ENCODE measurements around the gene RCHY1.
A peak's percentile ranks its signal among the peaks of the same experiment; 100 is the strongest.
"Not testable (repeated sequence)": the region's sequence is repeated elsewhere in the genome, so short reads cannot be mapped to it uniquely, and the experiment has no call there.

RCHY1 gene

DNA sequence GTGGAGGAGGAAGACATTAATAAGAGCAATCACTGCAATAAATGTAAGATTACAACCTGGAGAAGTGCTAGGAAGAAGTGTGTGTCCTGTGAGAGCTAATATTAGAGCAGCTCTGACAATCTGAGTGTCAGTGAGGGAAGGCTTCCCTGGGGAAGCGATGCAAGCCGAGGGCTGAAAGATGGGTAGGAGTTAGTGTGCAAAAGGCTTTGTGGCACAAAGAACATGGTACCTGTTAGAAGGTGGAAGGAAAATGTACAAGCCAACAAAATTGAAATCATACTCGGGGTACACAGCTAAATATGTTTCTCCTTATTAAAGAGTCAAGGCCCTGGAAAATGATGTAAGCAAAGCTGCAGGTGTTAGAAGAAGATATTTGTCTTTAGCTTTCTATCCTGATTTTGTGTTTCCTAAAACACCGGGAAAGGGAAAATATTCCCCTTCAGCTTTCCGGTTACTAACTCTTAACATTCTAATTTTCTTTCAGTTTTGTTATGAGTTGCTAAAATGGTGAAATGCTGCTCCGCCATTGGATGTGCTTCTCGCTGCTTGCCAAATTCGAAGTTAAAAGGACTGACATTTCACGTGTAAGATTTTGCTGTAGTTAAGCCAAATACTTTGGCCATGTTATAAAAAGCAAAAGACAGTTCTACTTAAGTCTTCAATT lies 878 bp upstream of the RCHY1 start:
- peak overlapping the region; percentile 82 for H3K9ac ChIP-seq (ENCODE audit: low read length)
- peak overlapping the region; percentile 84 for H3K4me3 ChIP-seq (ENCODE audit: low read depth, low read length)
- peak overlapping the region; percentile 33; the same call in 1 of the 2 replicates for H3K27ac ChIP-seq (ENCODE audit: low read depth, low read length)
- peaks cover 25% of the 10 kb centered on the region for H3K36me3 ChIP-seq (ENCODE audit: control insufficient read depth, insufficient read depth, low read length)
- H3K9me3 ChIP-seq (ENCODE audit: control insufficient read depth, insufficient read depth, low read depth, low read length), result no peaks in the 10 kb centered on the region; the same call in 1 of the 2 replicates
- H3K4me1 ChIP-seq (ENCODE audit: control insufficient read depth, insufficient read depth, low read length), result peaks cover 18% of the 10 kb centered on the region
- no peaks in the 10 kb centered on the region for H3K27me3 ChIP-seq (ENCODE audit: control insufficient read depth, insufficient read depth, low read length)

DNA sequence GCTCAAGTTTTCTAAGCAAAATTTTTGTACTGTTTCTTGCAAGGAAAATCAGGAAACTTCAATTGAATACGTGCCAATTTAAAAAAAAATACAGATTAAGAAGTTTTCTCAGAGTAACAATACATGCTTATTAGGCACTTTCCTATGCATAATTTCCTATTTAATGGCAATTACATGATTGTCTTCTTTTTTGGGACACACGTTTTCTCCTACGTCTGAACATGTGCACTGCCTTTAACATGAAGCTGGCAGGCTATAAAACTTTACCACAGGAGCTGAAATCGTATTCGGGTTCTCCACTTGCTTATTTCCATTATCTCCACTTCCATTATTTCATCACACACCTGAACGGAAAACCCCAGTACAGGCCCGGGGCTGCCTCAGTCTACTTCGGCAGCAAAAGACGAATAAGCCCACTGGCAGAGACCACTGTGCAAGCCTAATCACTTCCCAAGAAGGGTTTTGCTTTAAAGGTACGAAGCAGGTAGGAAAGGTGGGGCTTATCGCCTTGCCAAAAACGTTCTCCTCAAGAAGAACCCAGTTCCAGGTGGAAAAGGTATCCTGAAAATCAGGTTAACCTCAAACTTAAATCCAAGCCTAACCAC lies 575 bp downstream of the RCHY1 start:
- Histone ChIP-seq H3K27ac (ENCODE audit: low read depth, low read length) (peak overlapping the region; percentile 53; the same call in 1 of the 2 replicates), H3K9me3 (ENCODE audit: control insufficient read depth, insufficient read depth, low read depth, low read length) (no peaks in the 10 kb centered on the region; the same call in 1 of the 2 replicates), H3K9ac (ENCODE audit: low read length) (peak overlapping the region; percentile 82), H3K27me3 (ENCODE audit: control insufficient read depth, insufficient read depth, low read length) (no peaks in the 10 kb centered on the region), H3K4me1 (ENCODE audit: control insufficient read depth, insufficient read depth, low read length) (peaks cover 18% of the 10 kb centered on the region), H3K4me3 (ENCODE audit: low read depth, low read length) (peak overlapping the region; percentile 84), H3K36me3 (ENCODE audit: control insufficient read depth, insufficient read depth, low read length) (peaks cover 23% of the 10 kb centered on the region)

DNA sequence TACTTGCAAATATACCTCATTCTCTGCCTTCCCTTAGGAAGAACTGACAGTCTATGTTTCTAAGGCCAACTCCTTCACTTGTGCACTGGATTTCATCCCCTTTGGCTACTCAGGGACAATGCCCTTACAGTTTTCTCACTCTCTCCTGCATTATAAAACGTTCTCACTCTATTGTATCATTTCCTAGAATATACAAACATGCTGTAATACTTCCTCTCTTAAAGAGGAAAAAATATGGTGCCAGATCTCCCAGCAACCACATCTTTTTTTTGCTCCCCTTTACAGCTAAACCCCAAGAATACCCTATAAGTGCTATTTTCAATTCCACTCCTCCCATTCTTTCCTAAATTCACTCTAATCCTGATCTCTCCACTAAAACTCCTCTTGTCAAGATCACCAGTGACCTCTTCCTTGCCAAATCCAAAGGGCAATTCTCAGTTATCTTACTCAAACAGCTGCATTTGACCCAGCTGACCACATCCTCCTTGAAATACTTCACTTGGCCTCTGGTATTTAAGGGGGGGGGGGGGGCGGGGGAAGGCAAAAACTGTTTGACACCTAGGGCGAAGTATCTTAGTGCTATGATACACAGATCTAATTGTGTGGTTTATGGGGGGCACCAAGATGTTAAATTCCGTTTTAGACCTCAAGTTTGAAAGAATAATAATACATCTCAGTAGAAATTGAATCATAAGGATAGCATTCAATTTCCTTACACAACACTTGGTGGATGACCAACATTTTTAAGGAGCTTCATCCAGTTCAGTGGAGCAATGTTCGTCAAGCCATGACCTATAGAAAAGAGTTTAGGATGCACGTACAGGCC lies 1.6 kb downstream of the RCHY1 start:
- Histone ChIP-seq H3K4me1 (ENCODE audit: control insufficient read depth, insufficient read depth, low read length) (peaks cover 18% of the 10 kb centered on the region), H3K9me3 (ENCODE audit: control insufficient read depth, insufficient read depth, low read depth, low read length) (no peaks in the 10 kb centered on the region; the same call in 1 of the 2 replicates), H3K4me3 (ENCODE audit: low read depth, low read length) (peak overlapping the region; percentile 84), H3K27ac (ENCODE audit: low read depth, low read length) (no peak overlapping the region), H3K27me3 (ENCODE audit: control insufficient read depth, insufficient read depth, low read length) (no peaks in the 10 kb centered on the region), H3K9ac (ENCODE audit: low read length) (no peak overlapping the region), H3K36me3 (ENCODE audit: control insufficient read depth, insufficient read depth, low read length) (peaks cover 21% of the 10 kb centered on the region)

DNA sequence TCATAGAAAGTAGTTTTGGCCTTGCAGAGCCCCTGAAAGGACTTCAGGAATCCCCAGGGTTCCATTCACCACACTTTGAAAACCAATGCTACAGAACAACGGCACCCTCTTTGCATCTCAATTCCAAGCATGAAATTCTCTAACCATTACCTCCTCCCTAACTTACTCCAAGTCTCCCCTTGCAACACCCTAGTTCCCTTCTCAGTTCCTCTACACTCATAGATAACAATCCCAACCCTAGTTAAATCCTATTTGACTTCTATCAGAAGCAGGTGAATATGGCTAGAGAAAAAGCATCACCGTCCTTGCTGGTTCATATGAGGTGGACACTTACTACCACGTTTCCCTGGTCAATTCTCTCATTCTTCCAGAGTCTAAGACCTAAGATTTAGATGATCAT lies 2.4 kb downstream of the RCHY1 start:
- peaks cover 18% of the 10 kb centered on the region for H3K4me1 ChIP-seq (ENCODE audit: control insufficient read depth, insufficient read depth, low read length)
- peak overlapping the region; percentile 84 for H3K4me3 ChIP-seq (ENCODE audit: low read depth, low read length)
- H3K27me3 ChIP-seq (ENCODE audit: control insufficient read depth, insufficient read depth, low read length), result no peaks in the 10 kb centered on the region
- no peak overlapping the region for H3K27ac ChIP-seq (ENCODE audit: low read depth, low read length)
- H3K9me3 ChIP-seq (ENCODE audit: control insufficient read depth, insufficient read depth, low read depth, low read length), result no peaks in the 10 kb centered on the region; the same call in 1 of the 2 replicates
- no peak overlapping the region for H3K9ac ChIP-seq (ENCODE audit: low read length)
- H3K36me3 ChIP-seq (ENCODE audit: control insufficient read depth, insufficient read depth, low read length), result peaks cover 17% of the 10 kb centered on the region

DNA sequence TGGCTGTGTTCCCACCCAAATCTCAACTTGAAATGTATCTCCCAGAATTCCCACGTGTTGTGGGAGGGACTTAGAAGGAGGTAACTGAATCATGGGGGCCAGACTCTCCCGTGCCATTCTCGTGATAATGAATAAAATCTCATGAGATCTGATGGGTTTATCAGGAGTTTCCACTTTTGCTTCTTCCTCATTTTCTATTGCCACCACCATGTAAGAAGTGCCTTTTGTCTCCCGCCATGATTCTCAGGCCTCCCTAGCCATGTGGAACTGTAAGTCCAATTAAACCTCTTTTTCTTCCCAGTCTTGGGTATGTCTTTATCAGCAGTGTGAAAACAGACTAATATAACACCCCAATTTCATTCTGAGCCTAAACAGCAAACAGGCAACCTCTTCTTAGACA lies 4.6 kb downstream of the RCHY1 start:
- H3K9ac ChIP-seq (ENCODE audit: low read length); H3K27ac ChIP-seq (ENCODE audit: low read depth, low read length); H3K4me3 ChIP-seq (ENCODE audit: low read depth, low read length); H3K27me3 ChIP-seq (ENCODE audit: control insufficient read depth, insufficient read depth, low read length); H3K9me3 ChIP-seq (ENCODE audit: control insufficient read depth, insufficient read depth, low read depth, low read length): not testable (repeated sequence)
- peaks cover 18% of the 10 kb centered on the region for H3K4me1 ChIP-seq (ENCODE audit: control insufficient read depth, insufficient read depth, low read length)
- H3K36me3 ChIP-seq (ENCODE audit: control insufficient read depth, insufficient read depth, low read length), result peaks cover 24% of the 10 kb centered on the region; the same call in 1 of the 2 replicates

DNA sequence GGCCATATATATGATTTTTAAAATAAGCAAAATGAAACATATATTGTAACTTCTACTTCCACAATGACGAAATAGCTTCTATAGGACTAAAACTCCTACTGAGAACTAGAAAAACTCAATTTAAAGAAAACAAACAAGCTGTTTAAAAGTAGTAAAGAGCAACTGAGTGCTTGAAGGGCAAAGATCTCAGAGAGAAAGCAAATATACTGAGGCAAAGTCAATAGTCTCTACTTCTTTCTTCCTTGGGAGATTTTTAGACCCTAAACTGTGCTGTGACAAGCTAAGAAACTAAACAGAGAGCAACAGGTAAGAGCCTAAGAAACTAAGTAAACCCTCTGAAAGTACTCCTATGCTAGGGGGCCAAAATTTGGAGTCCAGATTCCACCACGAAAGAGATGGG lies 8.6 kb downstream of the RCHY1 start:
- peaks cover 37% of the 10 kb centered on the region for H3K36me3 ChIP-seq (ENCODE audit: control insufficient read depth, insufficient read depth, low read length)
- H3K9ac ChIP-seq (ENCODE audit: low read length), result no peak overlapping the region
- no peak overlapping the region for H3K4me3 ChIP-seq (ENCODE audit: low read depth, low read length)
- no peaks in the 10 kb centered on the region for H3K4me1 ChIP-seq (ENCODE audit: control insufficient read depth, insufficient read depth, low read length)
- no peak overlapping the region for H3K27ac ChIP-seq (ENCODE audit: low read depth, low read length)
- no peaks in the 10 kb centered on the region for H3K27me3 ChIP-seq (ENCODE audit: control insufficient read depth, insufficient read depth, low read length)
- no peaks in the 10 kb centered on the region; the same call in 1 of the 2 replicates for H3K9me3 ChIP-seq (ENCODE audit: control insufficient read depth, insufficient read depth, low read depth, low read length)

DNA sequence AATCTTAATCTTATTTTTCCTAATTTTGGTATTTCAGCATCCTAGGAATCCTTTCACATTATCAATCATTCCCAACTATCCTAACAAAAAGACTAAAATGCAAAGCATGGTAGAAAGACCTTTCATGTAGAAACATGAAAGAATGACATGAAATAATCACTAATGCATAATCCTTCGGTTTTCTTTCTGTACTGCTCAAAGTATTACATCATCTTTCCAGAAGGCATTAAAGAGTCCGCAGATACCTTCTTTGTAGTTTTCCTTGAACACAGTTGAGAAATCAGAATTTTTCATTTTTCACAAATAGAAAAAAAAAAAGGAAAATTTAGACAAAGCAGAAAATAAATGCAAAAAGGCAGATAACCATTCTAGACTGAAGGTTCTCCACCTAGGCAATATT lies 11.5 kb downstream of the RCHY1 start:
- peaks cover 44% of the 10 kb centered on the region for H3K36me3 ChIP-seq (ENCODE audit: control insufficient read depth, insufficient read depth, low read length)

DNA sequence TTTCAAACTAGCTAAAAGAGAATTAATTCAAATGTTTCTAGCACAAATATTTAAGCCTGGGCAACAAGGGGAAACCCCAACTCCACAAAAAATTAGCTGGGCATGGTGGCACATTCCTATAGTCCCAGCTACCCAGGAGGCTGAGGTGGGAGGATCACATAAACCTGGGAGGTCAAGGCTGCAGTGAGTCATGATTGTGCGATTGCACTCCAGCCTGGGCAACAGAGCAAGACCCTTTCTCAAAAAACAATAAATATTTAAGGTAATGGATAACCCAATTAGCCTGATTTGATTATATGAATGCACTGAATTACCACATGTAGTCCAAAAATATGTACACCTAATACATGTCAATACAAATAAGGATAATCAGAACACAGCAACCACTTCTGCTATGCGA lies 14.3 kb downstream of the RCHY1 start:
- Histone ChIP-seq H3K9me3 (ENCODE audit: control insufficient read depth, insufficient read depth, low read depth, low read length) (peaks cover 8% of the 10 kb centered on the region; the same call in 1 of the 2 replicates), H3K27ac (ENCODE audit: low read depth, low read length) (no peak overlapping the region), H3K27me3 (ENCODE audit: control insufficient read depth, insufficient read depth, low read length) (no peaks in the 10 kb centered on the region), H3K4me1 (ENCODE audit: control insufficient read depth, insufficient read depth, low read length) (no peaks in the 10 kb centered on the region), H3K4me3 (ENCODE audit: low read depth, low read length) (no peak overlapping the region), H3K9ac (ENCODE audit: low read length) (no peak overlapping the region), H3K36me3 (ENCODE audit: control insufficient read depth, insufficient read depth, low read length) (peaks cover 31% of the 10 kb centered on the region)

More for the DNA sequence above, 11.5 kb downstream of the RCHY1 start:
- Histone ChIP-seq H3K4me3 (ENCODE audit: low read depth, low read length) (no peak overlapping the region), H3K27ac (ENCODE audit: low read depth, low read length) (no peak overlapping the region), H3K27me3 (ENCODE audit: control insufficient read depth, insufficient read depth, low read length) (no peaks in the 10 kb centered on the region), H3K9me3 (ENCODE audit: control insufficient read depth, insufficient read depth, low read depth, low read length) (peaks cover 8% of the 10 kb centered on the region; the same call in 1 of the 2 replicates), H3K9ac (ENCODE audit: low read length) (no peak overlapping the region), H3K4me1 (ENCODE audit: control insufficient read depth, insufficient read depth, low read length) (no peaks in the 10 kb centered on the region)

DNA sequence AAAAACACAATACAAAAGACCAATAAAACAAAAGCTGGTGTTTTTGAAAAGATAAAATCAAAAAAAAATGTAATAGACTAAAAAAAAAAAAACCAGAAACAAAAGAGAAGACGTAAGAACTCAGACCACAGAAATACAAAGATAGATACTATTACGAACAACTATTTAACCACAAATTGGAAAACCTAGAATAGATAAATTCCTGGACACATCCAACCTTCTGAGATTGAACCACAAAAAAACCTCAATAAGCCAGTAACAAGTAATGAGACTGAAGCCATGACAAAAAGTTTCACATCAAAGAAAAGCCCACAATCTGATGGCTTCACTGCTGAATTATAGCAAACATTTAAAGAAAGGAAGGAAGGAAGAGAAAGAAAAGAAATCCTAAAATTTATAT lies 16.2 kb downstream of the RCHY1 start:
- peaks cover 23% of the 10 kb centered on the region for H3K36me3 ChIP-seq (ENCODE audit: control insufficient read depth, insufficient read depth, low read length)
- no peaks in the 10 kb centered on the region for H3K27me3 ChIP-seq (ENCODE audit: control insufficient read depth, insufficient read depth, low read length)
- H3K9me3 ChIP-seq (ENCODE audit: control insufficient read depth, insufficient read depth, low read depth, low read length), result peaks cover 8% of the 10 kb centered on the region; the same call in 1 of the 2 replicates
- no peak overlapping the region for H3K27ac ChIP-seq (ENCODE audit: low read depth, low read length)
- no peak overlapping the region for H3K9ac ChIP-seq (ENCODE audit: low read length)
- H3K4me1 ChIP-seq (ENCODE audit: control insufficient read depth, insufficient read depth, low read length), result no peaks in the 10 kb centered on the region
- H3K4me3 ChIP-seq (ENCODE audit: low read depth, low read length), result no peak overlapping the region

DNA sequence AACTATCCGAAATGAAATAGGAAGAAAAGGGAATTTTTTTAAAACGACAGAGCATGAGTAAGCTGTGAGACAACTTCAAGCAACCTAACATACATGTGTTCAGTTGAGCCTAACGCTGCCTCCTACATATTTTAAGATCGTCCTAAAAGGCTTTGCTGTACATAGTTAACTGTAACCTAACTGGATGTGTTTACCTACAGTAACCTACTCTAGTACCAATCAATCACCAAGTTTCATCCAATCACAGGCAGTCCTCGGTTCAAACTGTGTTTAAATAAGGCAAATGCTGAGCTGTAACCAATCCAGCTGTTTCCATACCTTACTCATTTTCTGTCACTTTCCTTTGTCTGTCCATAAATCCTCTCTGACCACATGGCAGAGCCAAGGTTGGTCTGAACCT lies 17.1 kb downstream of the RCHY1 start:
- peaks cover 24% of the 10 kb centered on the region for H3K36me3 ChIP-seq (ENCODE audit: control insufficient read depth, insufficient read depth, low read length)
- no peak overlapping the region for H3K4me3 ChIP-seq (ENCODE audit: low read depth, low read length)
- no peaks in the 10 kb centered on the region for H3K27me3 ChIP-seq (ENCODE audit: control insufficient read depth, insufficient read depth, low read length)
- no peaks in the 10 kb centered on the region for H3K4me1 ChIP-seq (ENCODE audit: control insufficient read depth, insufficient read depth, low read length)
- no peak overlapping the region; the same call in 1 of the 2 replicates for H3K27ac ChIP-seq (ENCODE audit: low read depth, low read length)
- peaks cover 8% of the 10 kb centered on the region; the same call in 1 of the 2 replicates for H3K9me3 ChIP-seq (ENCODE audit: control insufficient read depth, insufficient read depth, low read depth, low read length)
- H3K9ac ChIP-seq (ENCODE audit: low read length), result no peak overlapping the region
